Stimulated activated effector memory CD8-positive, alpha-beta T cell treated with anti-CD3 and anti-CD28 coated beads, Interleukin-12 subunit alpha, Interleukin-12 subunit beta, amount 100 ng/mL, for 72 hours (primary cell): Measurements from ENCODE around the gene ITIH3.

ENCODE experiments used
- ATAC-seq: fragments of 150-1000 bp; cut with Tn5 transposase; 2 replicates; pipeline ENCODE4 v1.10.0; 2021
- DNase-seq, 2 donors: peaks; one replicate each; pipeline ENCODE4 v3.0.0; 2021 to 2022; ENCODE audit warnings: low spot score in 2 of 2
- H3K27ac Mint-ChIP-seq: one replicate; pipeline ENCODE4 v1.8.0; 2022; ENCODE audit warnings: mild to moderate bottlenecking, mixed read lengths
- H3K36me3 Mint-ChIP-seq: one replicate; pipeline ENCODE4 v1.8.0; 2022; ENCODE audit warnings: mild to moderate bottlenecking, mixed read lengths
- H3K4me1 Mint-ChIP-seq: one replicate; pipeline ENCODE4 v1.8.0; 2022; ENCODE audit warnings: mixed read lengths
- H3K4me3 Mint-ChIP-seq: one replicate; pipeline ENCODE4 v1.8.0; 2022; ENCODE audit warnings: mild to moderate bottlenecking, mixed read lengths
- H3K9me3 Mint-ChIP-seq: one replicate; pipeline ENCODE4 v1.8.0; 2022; ENCODE audit warnings: mixed read lengths

Gene ITIH3

DNA sequence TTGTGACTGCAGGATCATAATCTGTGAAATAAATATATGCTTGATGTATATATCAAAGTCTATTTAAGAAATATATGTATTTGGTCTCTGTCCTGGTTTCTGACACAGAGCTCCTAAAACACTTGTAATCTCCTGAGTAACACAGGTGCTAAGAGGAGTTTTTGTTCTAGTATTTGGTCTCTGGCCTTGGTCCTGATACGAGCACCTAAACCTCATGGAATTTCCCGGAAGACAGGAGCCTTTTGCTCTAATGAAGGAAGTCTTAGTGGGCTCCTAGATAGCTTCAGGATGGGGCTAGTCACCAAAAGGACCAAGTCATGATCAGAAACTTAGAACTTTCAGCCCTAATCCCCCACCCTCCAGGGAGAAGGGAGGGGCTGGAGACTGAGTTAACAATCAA is 59.4 kb downstream of the ITIH3 start:
- Mint-ChIP-seq H3K4me1 (peaks cover 11% of the 10 kb centered on the region), H3K27ac (no peak overlapping the region), H3K4me3 (no peak overlapping the region), H3K9me3 (no peaks in the 10 kb centered on the region), H3K36me3 (peaks cover 22% of the 10 kb centered on the region)
- no peak for ATAC-seq
- no peak for DNase-seq

- Mint-ChIP-seq H3K4me3 (no peak overlapping the region), H3K36me3 (peaks cover 12% of the 10 kb centered on the region), H3K27ac (peak overlapping the region; percentile 43), H3K9me3 (no peaks in the 10 kb centered on the region), H3K4me1 (peaks cover 24% of the 10 kb centered on the region)
- ATAC-seq (no peak), DNase-seq (no peak)
These were observed 62.1 kb downstream of the ITIH3 start for GRCh38 chr3:52856666-52857065.

DNA sequence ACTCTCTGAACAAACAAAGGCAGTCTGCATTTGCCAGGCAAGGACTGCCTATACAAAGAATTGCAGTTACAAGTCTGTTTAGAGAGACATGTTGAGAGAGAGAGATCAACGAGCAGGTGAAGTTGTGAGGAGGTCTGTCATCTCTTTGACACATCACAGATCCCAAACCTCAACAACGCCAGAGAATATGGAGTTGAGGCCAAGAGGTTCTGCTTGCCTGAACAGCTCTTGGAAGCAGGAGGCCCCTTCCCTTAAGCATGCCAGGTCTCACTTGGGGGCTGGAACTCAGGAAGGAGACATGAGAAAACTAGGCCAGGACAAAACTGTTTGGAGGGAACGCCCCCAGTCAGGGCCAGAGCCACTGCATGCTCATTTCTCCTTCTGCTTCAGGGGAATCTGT is 62.5 kb downstream of the ITIH3 start:
- peaks cover 7% of the 10 kb centered on the region for H3K36me3 Mint-ChIP-seq
- no peak for ATAC-seq
- peaks cover 28% of the 10 kb centered on the region for H3K4me1 Mint-ChIP-seq
- H3K9me3 Mint-ChIP-seq = no peaks in the 10 kb centered on the region
- no peak for DNase-seq
- peak overlapping the region; percentile 43 for H3K27ac Mint-ChIP-seq
- no peak overlapping the region for H3K4me3 Mint-ChIP-seq

GRCh38 chr3:52857864-52858263 is 63.3 kb downstream of the ITIH3 start:
- ATAC-seq (no peak), DNase-seq (no peak)
- Mint-ChIP-seq H3K4me3 (no peak overlapping the region), H3K9me3 (no peaks in the 10 kb centered on the region), H3K36me3 (peaks cover under 1% of the 10 kb centered on the region), H3K27ac (no peak overlapping the region), H3K4me1 (peaks cover 32% of the 10 kb centered on the region)
